D721Med (cell line): ENCODE results near the gene BCAS3.
A peak's percentile ranks its signal among the peaks of the same experiment; 100 is the strongest.

Experiments used
- DNase-seq: peaks from one replicate; pipeline ENCODE4 v3.0.0; 2011; ENCODE audit warnings: low spot score; ENCODE audit not compliant: insufficient read length
- FAIRE-seq: peaks from 2 replicates; lab custom pipeline; 2011; peaks lifted over from hg19 to GRCh38; lab: Jason Lieb, UNC
- TF ChIP-seq, protein P1 (sequence below): IDR thresholded peaks from 2 replicates; pipeline ENCODE4 v1.5.1; 2012; ENCODE audit warnings: mild to moderate bottlenecking, control low read depth; ENCODE audit not compliant: insufficient read depth; ENCODE audit errors: missing control alignments

BCAS3 gene

DNA sequence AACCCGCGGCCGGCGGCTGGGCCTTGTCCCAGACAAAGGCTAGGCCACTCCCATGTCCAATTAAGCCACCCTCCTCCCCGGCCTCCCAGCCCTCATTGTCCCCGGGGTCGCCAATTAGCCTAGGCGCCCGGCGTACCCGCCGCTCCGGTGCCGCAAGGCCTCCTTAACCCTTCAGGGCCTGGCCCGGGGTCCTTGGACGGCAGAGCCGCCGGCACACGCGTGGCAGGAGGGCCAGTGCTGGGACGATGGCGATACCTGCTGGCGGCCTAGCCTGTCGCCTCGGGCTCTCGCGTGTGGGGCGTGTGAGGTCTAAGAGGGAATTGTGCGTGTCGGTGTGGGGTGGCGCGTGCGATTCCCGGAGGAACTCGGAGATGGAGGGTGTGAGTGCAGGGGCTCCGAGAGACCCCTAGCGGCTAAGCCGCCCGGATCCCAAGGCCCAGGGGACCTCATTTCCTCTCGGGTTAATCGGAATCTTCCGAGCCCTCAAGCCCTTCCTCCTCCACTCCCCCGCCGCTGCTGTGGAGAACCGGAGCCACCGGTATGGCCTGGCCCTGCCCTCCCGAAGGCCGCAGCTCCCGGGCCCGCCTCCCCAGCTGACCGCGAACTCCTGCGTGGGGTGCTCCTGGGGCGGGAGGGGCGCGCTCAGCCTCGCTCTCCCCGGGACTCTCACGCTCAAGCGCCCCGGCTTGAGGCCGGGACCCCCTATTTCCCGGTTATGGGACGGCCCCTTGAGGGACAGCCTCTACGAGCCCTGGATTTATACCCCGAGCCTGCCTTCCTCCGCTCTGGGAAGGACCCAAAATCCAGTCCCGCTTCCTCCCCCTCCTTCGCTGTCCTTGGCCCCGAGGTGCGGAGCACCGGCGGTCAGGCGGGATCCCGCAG is 733.9 kb downstream of the BCAS3 start:
- TF ChIP-seq, protein P1, sequence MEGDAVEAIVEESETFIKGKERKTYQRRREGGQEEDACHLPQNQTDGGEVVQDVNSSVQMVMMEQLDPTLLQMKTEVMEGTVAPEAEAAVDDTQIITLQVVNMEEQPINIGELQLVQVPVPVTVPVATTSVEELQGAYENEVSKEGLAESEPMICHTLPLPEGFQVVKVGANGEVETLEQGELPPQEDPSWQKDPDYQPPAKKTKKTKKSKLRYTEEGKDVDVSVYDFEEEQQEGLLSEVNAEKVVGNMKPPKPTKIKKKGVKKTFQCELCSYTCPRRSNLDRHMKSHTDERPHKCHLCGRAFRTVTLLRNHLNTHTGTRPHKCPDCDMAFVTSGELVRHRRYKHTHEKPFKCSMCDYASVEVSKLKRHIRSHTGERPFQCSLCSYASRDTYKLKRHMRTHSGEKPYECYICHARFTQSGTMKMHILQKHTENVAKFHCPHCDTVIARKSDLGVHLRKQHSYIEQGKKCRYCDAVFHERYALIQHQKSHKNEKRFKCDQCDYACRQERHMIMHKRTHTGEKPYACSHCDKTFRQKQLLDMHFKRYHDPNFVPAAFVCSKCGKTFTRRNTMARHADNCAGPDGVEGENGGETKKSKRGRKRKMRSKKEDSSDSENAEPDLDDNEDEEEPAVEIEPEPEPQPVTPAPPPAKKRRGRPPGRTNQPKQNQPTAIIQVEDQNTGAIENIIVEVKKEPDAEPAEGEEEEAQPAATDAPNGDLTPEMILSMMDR, result no peak
- peak; percentile 38 for DNase-seq
- FAIRE-seq, result no peak

DNA sequence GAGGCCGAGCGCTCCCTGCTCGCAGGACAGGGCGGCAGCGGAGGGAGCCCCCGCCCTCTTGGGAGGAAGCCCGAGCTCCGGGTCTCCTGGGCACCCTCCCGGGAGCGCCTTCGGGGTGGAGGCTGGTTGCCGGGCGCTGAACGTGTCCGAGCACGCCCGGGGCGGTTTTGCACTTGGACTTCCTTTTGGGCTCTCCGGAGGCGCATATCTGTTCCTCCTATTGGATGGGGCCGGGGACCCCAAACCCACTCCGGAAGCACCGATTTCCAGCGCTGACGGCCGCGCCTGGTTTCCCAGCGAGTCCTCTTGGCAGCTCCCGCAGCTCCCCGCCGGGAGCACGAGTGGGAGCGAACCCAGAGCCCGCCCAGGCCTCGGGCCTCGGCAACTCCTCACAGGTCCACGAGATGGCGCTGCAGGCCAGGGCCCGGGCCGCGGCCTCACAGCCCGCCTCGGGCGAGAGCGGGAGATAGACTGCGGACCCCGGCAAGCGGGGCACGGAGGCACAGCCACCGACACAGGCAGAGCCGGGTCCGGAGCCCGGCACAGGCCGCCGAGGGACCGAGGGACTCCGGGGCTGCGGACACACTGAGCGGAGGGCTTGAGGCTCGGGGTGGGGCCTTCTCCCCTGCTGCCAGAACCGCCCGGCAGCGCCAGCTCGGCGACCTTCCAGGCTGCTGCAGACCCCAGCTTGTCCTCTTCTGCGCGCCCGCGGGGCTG is 734.6 kb downstream of the BCAS3 start:
- FAIRE-seq (no peak), DNase-seq (peak; percentile 94)

DNA sequence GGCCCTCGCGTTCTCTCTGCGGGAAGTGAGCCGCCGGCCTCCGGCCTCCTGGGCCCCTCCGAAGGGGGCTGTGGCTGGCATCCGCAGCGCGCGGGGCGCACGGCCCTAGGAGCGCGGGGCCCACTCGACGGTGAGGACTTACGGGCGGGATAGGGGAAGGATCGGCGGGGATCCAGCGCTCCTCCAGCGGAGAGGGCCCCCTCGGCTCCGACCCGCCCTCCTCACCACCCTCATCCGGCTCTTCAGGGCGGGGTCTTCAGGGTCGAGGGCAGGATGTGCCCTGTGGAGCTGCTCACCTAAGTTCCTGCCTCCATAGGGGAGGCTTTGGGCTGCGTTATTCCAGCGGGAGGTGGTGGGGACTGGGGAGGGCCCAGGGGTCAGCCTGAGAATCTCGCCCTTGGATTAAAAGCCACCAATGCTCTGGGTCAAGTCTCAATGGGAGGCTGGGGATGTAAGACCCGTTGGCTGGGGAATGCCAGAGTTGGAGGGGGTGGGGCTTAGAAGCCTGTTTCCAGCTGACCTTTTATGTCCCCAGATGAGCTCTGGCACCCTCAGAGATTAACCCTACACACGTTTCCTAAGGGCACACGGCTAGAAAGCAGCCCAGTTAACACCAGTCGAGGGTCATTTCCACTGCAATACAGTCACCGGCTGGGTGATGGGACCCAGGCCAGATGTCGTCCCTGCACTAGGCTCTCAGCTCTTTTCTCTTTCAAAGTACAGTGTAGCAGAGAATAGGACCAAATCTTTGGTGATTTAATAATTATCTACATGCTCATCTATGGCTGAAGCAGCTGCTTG is 735.4 kb downstream of the BCAS3 start:
- TF ChIP-seq, protein P1, result no peak
- DNase-seq (no peak), FAIRE-seq (no peak)

More for the DNA sequence above, 734.6 kb downstream of the BCAS3 start:
- TF ChIP-seq, protein P1, result peak; percentile 89

DNA sequence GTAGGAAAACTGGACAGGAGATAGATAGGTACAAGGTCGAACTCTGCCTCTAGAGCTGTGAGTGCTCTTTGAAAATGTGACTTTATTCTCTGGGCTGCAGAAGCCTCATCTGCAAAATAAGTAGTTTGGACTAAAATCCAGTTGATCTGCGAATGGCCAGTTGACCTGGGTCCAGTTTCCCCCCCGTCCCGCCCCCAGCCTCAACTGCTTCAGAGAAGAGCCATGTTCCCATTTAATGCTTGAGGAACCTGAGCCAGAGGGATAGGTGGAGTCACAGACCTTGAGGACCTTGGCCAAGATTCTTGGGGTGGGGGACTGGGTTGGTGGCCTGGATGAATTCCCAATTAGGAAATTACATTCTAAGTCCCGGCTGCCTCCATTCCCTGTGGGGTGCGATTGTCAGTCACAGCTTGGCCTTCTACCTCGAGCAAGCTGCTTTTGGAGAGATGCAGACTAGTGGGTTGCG is 736.0 kb downstream of the BCAS3 start:
- no peak for FAIRE-seq
- DNase-seq, result no peak
- TF ChIP-seq, protein P1, result no peak

DNA sequence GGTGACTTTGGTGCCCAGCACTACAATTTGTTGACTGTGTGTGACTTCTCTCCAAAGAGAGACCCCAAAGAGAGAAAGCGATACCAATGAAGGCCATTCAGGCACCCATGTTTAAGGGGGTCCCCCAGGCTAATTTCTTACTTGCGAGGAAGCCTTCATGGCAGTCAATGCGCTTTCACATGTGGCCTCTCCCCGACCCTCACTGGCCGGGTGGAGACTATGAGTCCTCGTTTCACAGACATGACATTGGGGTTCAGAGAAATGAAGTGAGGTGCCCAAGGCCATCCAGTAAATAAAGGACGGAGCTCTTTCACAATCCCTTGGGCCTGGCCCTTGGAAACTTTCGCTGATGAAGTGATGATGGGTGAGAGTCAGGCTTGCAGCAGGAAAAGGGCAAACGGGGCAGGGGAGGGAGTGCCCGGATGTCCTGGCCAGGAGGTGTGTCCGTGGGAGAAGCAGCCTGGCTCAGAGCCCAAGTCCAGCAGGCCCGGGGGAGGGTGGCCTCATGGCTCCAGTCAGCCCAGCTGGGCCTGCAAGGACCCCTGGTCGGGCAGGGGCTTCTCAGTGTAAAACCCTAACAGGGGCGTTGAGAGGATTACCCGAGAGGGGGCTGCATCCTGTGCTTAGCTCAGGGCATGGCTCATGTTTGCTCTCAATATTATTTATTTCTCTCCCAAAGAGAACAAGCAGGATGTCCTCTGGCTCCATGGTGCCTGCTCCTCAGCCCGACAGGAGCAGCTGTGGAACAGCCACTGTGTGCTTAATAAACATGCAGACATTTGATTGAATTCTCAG is 736.7 kb downstream of the BCAS3 start:
- TF ChIP-seq, protein P1, result no peak
- FAIRE-seq (no peak), DNase-seq (no peak)

DNA sequence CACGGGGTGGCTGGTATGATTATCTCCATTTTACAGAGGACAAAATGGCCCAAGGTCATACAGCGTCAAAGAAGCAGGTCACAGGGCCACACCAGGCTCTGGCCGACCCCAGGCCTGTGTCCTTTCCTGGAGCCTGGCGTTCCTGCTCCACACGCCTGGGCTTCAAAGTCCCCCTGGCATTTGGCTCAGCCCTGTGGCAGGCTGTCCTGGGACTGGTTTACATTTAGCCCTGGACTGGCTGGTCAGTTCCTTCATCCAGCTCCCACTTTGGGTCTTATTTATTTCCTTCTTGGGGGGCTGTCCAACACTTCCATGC is 737.2 kb downstream of the BCAS3 start:
- DNase-seq (no peak), FAIRE-seq (no peak)
- TF ChIP-seq, protein P1, result no peak
